RWPE2 (cell line): Measurements from ENCODE around the gene HDAC11.

ENCODE experiments used
- ATAC-seq: fragments of 200-7000 bp; cut with Tn5 transposase; 3 replicates; pipeline ENCODE4 v1.9.1; 2021; ENCODE audit warnings: low read depth
- DNase-seq: peaks from one replicate; pipeline ENCODE4 v3.0.0-alpha.2; 2020; ENCODE audit warnings: low spot score
- H3K27ac ChIP-seq: fragments of 450-650 bp; 2 replicates; pipeline ENCODE4 v1.5.1; 2017; ENCODE audit warnings: mild to moderate bottlenecking; ENCODE audit not compliant: poor library complexity, severe bottlenecking
- H3K27me3 ChIP-seq: fragments of 250-450 bp; sonication (Bioruptor Pico); 2 replicates; pipeline ENCODE4 v1.5.1; 2021; ENCODE audit warnings: mild to moderate bottlenecking, moderate library complexity; ENCODE audit not compliant: insufficient read depth, poor library complexity, severe bottlenecking
- H3K36me3 ChIP-seq: fragments of 250-450 bp; sonication (Bioruptor Pico); 2 replicates; pipeline ENCODE4 v1.5.1; 2020; ENCODE audit warnings: low read depth, mild to moderate bottlenecking, moderate library complexity
- H3K4me1 ChIP-seq: fragments of 250-450 bp; sonication (Bioruptor Pico); 2 replicates; pipeline ENCODE4 v1.5.1; 2021; ENCODE audit warnings: mild to moderate bottlenecking, moderate library complexity; ENCODE audit not compliant: insufficient read depth, poor library complexity, severe bottlenecking
- H3K4me3 ChIP-seq: fragments of 250-450 bp; sonication (Bioruptor Pico); 2 replicates; pipeline ENCODE4 v1.5.1; 2021; ENCODE audit warnings: mild to moderate bottlenecking, moderate library complexity; ENCODE audit not compliant: severe bottlenecking
- H3K9me3 ChIP-seq: fragments of 250-450 bp; sonication (Bioruptor Pico); 2 replicates; pipeline ENCODE4 v1.5.1; 2021; ENCODE audit warnings: mild to moderate bottlenecking, moderate library complexity; ENCODE audit not compliant: severe bottlenecking
- CTCF ChIP-seq: fragments of 450-650 bp; IDR thresholded peaks from one replicate; pipeline ENCODE4 v1.5.1; 2017; ENCODE audit warnings: mild to moderate bottlenecking, moderate library complexity; ENCODE audit not compliant: poor library complexity, severe bottlenecking

The HDAC11 gene

GRCh38 chr3:13505147-13506130 lies 25.3 kb downstream of the HDAC11 start:
- Histone ChIP-seq H3K27ac (peak overlapping the region; percentile 23), H3K4me1 (peaks cover 19% of the 10 kb centered on the region)

GRCh38 chr3:13506239-13506638 lies 26.1 kb downstream of the HDAC11 start:
- Histone ChIP-seq H3K27me3 (no peaks in the 10 kb centered on the region), H3K27ac (no peak overlapping the region), H3K4me3 (no peak overlapping the region), H3K4me1 (peaks cover 19% of the 10 kb centered on the region), H3K36me3 (no peaks in the 10 kb centered on the region), H3K9me3 (no peaks in the 10 kb centered on the region)
- TF ChIP-seq CTCF, result no peak
- ATAC-seq, result no peak
- DNase-seq, result no peak

More at GRCh38 chr3:13505147-13506130, 25.3 kb downstream of the HDAC11 start:
- no peaks in the 10 kb centered on the region for H3K36me3 ChIP-seq
- ATAC-seq (no peak), DNase-seq (no peak)
- no peak for TF ChIP-seq CTCF
- H3K9me3 ChIP-seq, result no peaks in the 10 kb centered on the region
- no peaks in the 10 kb centered on the region for H3K27me3 ChIP-seq
- H3K4me3 ChIP-seq, result no peak overlapping the region

- peak overlapping the region; percentile 40 for H3K27ac ChIP-seq
- no peak; the same call in 2 of the 3 replicates for ATAC-seq
Observed at GRCh38 chr3:13506680-13507079, 26.6 kb downstream of the HDAC11 start.

GRCh38 chr3:13507247-13507569 lies 27.1 kb downstream of the HDAC11 start:
- TF ChIP-seq CTCF, result no peak
- no peaks in the 10 kb centered on the region for H3K9me3 ChIP-seq
- H3K27ac ChIP-seq, result peak overlapping the region; percentile 40
- H3K27me3 ChIP-seq, result no peaks in the 10 kb centered on the region
- H3K4me3 ChIP-seq, result no peak overlapping the region
- DNase-seq, result no peak
- peaks cover 19% of the 10 kb centered on the region for H3K4me1 ChIP-seq
- ATAC-seq, result peak; percentile 8; the same call in 2 of the 3 replicates
- H3K36me3 ChIP-seq, result no peaks in the 10 kb centered on the region

More at GRCh38 chr3:13506680-13507079, 26.6 kb downstream of the HDAC11 start:
- no peak overlapping the region for H3K4me3 ChIP-seq
- H3K4me1 ChIP-seq, result peaks cover 19% of the 10 kb centered on the region
- no peak for TF ChIP-seq CTCF
- H3K27me3 ChIP-seq, result no peaks in the 10 kb centered on the region
- H3K36me3 ChIP-seq, result no peaks in the 10 kb centered on the region
- DNase-seq, result no peak
- no peaks in the 10 kb centered on the region for H3K9me3 ChIP-seq
